GM12878 (cell line): ENCODE results near the gene DKK3. TPM values are rescaled to one million over a fixed set of nuclear protein-coding genes. Genes with fewer than 3 reads are reported as not detected.

Source experiments
- ATAC-seq: fragments of 200-7000 bp; cut with Tn5 transposase; 3 replicates; pipeline ENCODE4 v1.9.1; 2020; ENCODE audit warnings: mild to moderate bottlenecking, moderate library complexity
- BruUV-seq: library from RNA; stranded (reverse); fragments of 400-500 nt; replicated peaks from 2 replicates; lab custom pipeline; 2021; lab: Mats Ljungman, UMichigan
- CTCF ChIA-PET: fragments of 300-600 bp; sonication (Branson Sonifier 250); formaldehyde crosslinking; extraction: SDS; loops from one replicate; lab custom pipeline; 2021; ENCODE audit warnings: inconsistent platforms; lab: Yijun Ruan, JAX
- POLR2A ChIA-PET: fragments of 350-600 bp; formaldehyde crosslinking; extraction: SDS; loops from one replicate; lab custom pipeline; 2021; ENCODE audit warnings: inconsistent platforms; lab: Charles Lee
- RAD21 ChIA-PET: fragments of 300-600 bp; sonication (Branson Sonifier 250); formaldehyde crosslinking; loops from one replicate; lab custom pipeline; 2023; ENCODE audit warnings: antibody characterized with exemption; ENCODE audit not compliant: unreplicated experiment; lab: Charles Lee
- SMC1A ChIA-PET: fragments of 300-600 bp; sonication (Branson Sonifier 250); formaldehyde crosslinking; loops from one replicate; lab custom pipeline; 2023; ENCODE audit not compliant: unreplicated experiment, uncharacterized antibody; lab: Charles Lee
- DNase-seq: peaks from one replicate; pipeline ENCODE4 v3.0.0-alpha.2; 2011; ENCODE audit warnings: low read depth, low spot score
- FAIRE-seq: peaks from 3 replicates; lab custom pipeline; 2011; peaks lifted over from hg19 to GRCh38; lab: Jason Lieb, UNC
- H2AFZ ChIP-seq: 2 replicates; pipeline ENCODE4 v1.6.0; 2011; ENCODE audit warnings: low read depth, low read length, control low read depth; ENCODE audit not compliant: control insufficient read depth
- H3K27ac ChIP-seq: 2 replicates; pipeline ENCODE4 v1.5.1; 2011; ENCODE audit warnings: control low read depth; ENCODE audit not compliant: control insufficient read depth, insufficient read depth
- H3K27me3 ChIP-seq, 2 experiments: replicated peaks in 1 of 2; 2 replicates each; pipeline versions ENCODE4 v1.6.0 to v1.6.1; 2011; ENCODE audit warnings: low read length in 1 of 2; ENCODE audit not compliant: control insufficient read depth in 2 of 2, insufficient read depth in 2 of 2
- H3K36me3 ChIP-seq, 2 experiments: 2 replicates each; pipeline ENCODE4 v1.5.1; 2011; ENCODE audit warnings: low read length in 1 of 2; ENCODE audit not compliant: control insufficient read depth in 2 of 2, insufficient read depth in 2 of 2
- H3K4me1 ChIP-seq: 2 replicates; pipeline ENCODE4 v1.6.1; 2011; ENCODE audit warnings: mild to moderate bottlenecking, low read length, moderate library complexity, mixed read lengths; ENCODE audit not compliant: control insufficient read depth, insufficient read depth
- H3K4me2 ChIP-seq: 2 replicates; pipeline ENCODE4 v1.6.0; 2011; ENCODE audit warnings: control low read depth; ENCODE audit not compliant: control insufficient read depth, insufficient read depth
- H3K4me3 ChIP-seq: fragments of 200-600 bp; sonication (generic); 2 replicates; pipeline ENCODE4 v1.5.1; 2016
- H3K79me2 ChIP-seq: 2 replicates; pipeline ENCODE4 v1.6.0; 2011; ENCODE audit warnings: low read length; ENCODE audit not compliant: control insufficient read depth, insufficient read depth
- H3K9ac ChIP-seq: 2 replicates; pipeline ENCODE4 v1.8.0; 2011; ENCODE audit warnings: low read length, control low read depth, mixed read lengths; ENCODE audit not compliant: control insufficient read depth, insufficient read depth
- H3K9me3 ChIP-seq: replicated peaks from 3 replicates; pipeline ENCODE4 v1.5.1; 2011; ENCODE audit warnings: mild to moderate bottlenecking, low read length; ENCODE audit not compliant: control insufficient read depth, insufficient read depth
- H4K20me1 ChIP-seq: 2 replicates; pipeline ENCODE4 v1.6.0; 2011; ENCODE audit not compliant: control insufficient read depth, insufficient read depth
- BCL3 ChIP-seq: IDR thresholded peaks from 2 replicates; pipeline ENCODE4 v1.6.1; 2011; ENCODE audit warnings: borderline replicate concordance, low read depth, mild to moderate bottlenecking, moderate library complexity, low read length; ENCODE audit not compliant: insufficient read depth, poor library complexity, severe bottlenecking
- ESRRA ChIP-seq: IDR thresholded peaks from 2 replicates; pipeline ENCODE4 v1.6.1; 2012; ENCODE audit warnings: mild to moderate bottlenecking, low read length, improper control_type of control experiment
- KDM1A ChIP-seq: fragments of 200-600 bp; sonication (generic); IDR thresholded peaks from 2 replicates; pipeline ENCODE4 v1.6.1; 2016; ENCODE audit warnings: borderline replicate concordance
- MYC ChIP-seq: IDR thresholded peaks from 2 replicates; pipeline ENCODE4 v1.6.1; 2011; ENCODE audit warnings: mild to moderate bottlenecking, low read length, moderate library complexity, inconsistent platforms; ENCODE audit not compliant: insufficient read depth, insufficient replicate concordance, insufficient read length, severe bottlenecking
- RAD21 ChIP-seq: IDR thresholded peaks from 2 replicates; pipeline ENCODE4 v1.6.1; 2011; ENCODE audit warnings: mild to moderate bottlenecking, low read depth, low read length, moderate library complexity; ENCODE audit not compliant: insufficient read depth
- RAD51 ChIP-seq: fragments of 450-650 bp; IDR thresholded peaks from 2 replicates; pipeline ENCODE4 v1.6.1; 2016; ENCODE audit warnings: moderate library complexity, mild to moderate bottlenecking, inconsistent platforms
- TCF12 ChIP-seq: IDR thresholded peaks from 2 replicates; pipeline ENCODE4 v1.6.1; 2011; ENCODE audit warnings: low read depth, mild to moderate bottlenecking, low read length
- WRNIP1 ChIP-seq: IDR thresholded peaks from 2 replicates; pipeline ENCODE4 v1.6.1; 2011; ENCODE audit warnings: low read depth, low read length, improper control_type of control experiment, borderline replicate concordance
- whole genome bisulfite sequencing: methylation state at CpG from one replicate; pipeline ENCODE4 v1.1.6; 2016; ENCODE audit warnings: low lambda C conversion rate; ENCODE audit not compliant: insufficient replicate concordance, insufficient coverage; ENCODE audit errors: missing lambda C conversion rate; 5-methylcytosine and 5-hydroxymethylcytosine counted together
- in situ Hi-C: fragments of 300-500 bp; cut with MboI; formaldehyde crosslinking; loops from 9 replicates; pipeline ENCODE4 v1.14.3; 2018; ENCODE audit warnings: mixed read lengths
- intact Hi-C: fragments of 100-400 bp; cut with micrococcal nuclease; formaldehyde crosslinking; loops from one replicate; pipeline ENCODE4 v1.14.2; 2022; ENCODE audit not compliant: unreplicated experiment
- polyA plus RNA-seq, 11 experiments: library from polyadenylated mRNA; depleted of rRNA in 4 of 11; unstranded in 6 of 11; stranded (reverse) in 5 of 11; fragments of >200 nt; fragmentation: Nextera tagmentation in 4 of 11; fragmentation: Illumina TruSeq in 1 of 11; extraction: Ambion mirVana in 4 of 11; extraction: Trizol in 1 of 11; gene quantifications; 1 replicate in 1 of 11; 2 replicates in 10 of 11; pipeline versions ENCODE4 v1.2.1 to v1.2.3, GENCODE V29; 2011 to 2016; ENCODE audit warnings: inconsistent platforms in 2 of 11, missing spikeins in 2 of 11, low read depth in 1 of 11
- total RNA-seq, 4 experiments: library from RNA; depleted of rRNA in 3 of 4; stranded (reverse); fragments of >200 nt in 3 of 4; fragmentation: Illumina TruSeq in 1 of 4; extraction: Trizol in 1 of 4; gene quantifications; 2 replicates each; pipeline versions ENCODE4 v1.2.1 to v1.2.3, GENCODE V29; 2013 to 2021
- TF ChIP-seq, protein P1 (sequence below): fragments of 450-650 bp; IDR thresholded peaks from 2 replicates; pipeline ENCODE4 v1.6.1; 2016; ENCODE audit warnings: mild to moderate bottlenecking

The DKK3 gene
- total and polyA plus RNA-seq, 10 of the 15 experiments (the other 5 are each of a cell fraction or from before 2014, with no cell fraction given), result 0.07 to 0.16 (median 0.15) TPM; not detected in 7

- no peak for ATAC-seq
- POLR2A ChIA-PET, result interaction anchor here (0.5 to 1.0 kb wide), 2 partner anchors 12 to 13 kb away, joined by 3 to 4 read pairs; no protein-coding TSS in a partner anchor
- TF ChIP-seq BCL3 (no peak), KDM1A (no peak), ESRRA (no peak), TCF12 (no peak), RAD21 (no peak), RAD51 (no peak), WRNIP1 (no peak), MYC (no peak)
- TF ChIP-seq, protein P1, sequence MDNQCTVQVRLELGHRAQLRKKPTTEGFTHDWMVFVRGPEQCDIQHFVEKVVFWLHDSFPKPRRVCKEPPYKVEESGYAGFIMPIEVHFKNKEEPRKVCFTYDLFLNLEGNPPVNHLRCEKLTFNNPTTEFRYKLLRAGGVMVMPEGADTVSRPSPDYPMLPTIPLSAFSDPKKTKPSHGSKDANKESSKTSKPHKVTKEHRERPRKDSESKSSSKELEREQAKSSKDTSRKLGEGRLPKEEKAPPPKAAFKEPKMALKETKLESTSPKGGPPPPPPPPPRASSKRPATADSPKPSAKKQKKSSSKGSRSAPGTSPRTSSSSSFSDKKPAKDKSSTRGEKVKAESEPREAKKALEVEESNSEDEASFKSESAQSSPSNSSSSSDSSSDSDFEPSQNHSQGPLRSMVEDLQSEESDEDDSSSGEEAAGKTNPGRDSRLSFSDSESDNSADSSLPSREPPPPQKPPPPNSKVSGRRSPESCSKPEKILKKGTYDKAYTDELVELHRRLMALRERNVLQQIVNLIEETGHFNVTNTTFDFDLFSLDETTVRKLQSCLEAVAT, result no peak
- TF ChIP-seq, all 136 proteins: peak for 0
Measured at GRCh38 chr11:11966354-11966741, 42.1 kb downstream of the DKK3 start.

More at GRCh38 chr11:11966354-11966741, 42.1 kb downstream of the DKK3 start:
- Histone ChIP-seq H3K79me2 (no peaks in the 10 kb centered on the region), H3K9me3 (no peaks in the 10 kb centered on the region), H3K4me3 (no peak overlapping the region), H3K4me1 (no peaks in the 10 kb centered on the region), H2AFZ (no peak overlapping the region), H3K9ac (no peak overlapping the region), H3K36me3 (no peaks in the 10 kb centered on the region), H3K4me2 (no peak overlapping the region), H3K27ac (no peak overlapping the region), H3K27me3 (no peaks in the 10 kb centered on the region; a peak in 3 of 4 replicates), H4K20me1 (no peaks in the 10 kb centered on the region)
- RAD21 ChIA-PET, result no interaction called here
- CTCF ChIA-PET, result interaction anchor here (0.6 to 2.1 kb wide), 9 partner anchors 8 to 316 kb away, joined by 3 to 12 read pairs (median 5); no protein-coding TSS in a partner anchor
- in situ Hi-C loops, result no loop called here
- no peak for DNase-seq
- WGBS, result 46% methylated on average over 7 of the region's 7 CpGs
- no peak for FAIRE-seq
- intact Hi-C loops, result loop anchor here (2.0 kb wide), 1 partner anchor 168 kb away; no protein-coding TSS in a partner anchor
- no TSS peak for BruUV-seq
- SMC1A ChIA-PET, result interaction anchor here (1.1 kb wide), 1 partner anchor 168 kb away, joined by 4 read pairs; no protein-coding TSS in a partner anchor
